CD1c-positive myeloid dendritic cell (primary cell): ENCODE data around the gene TIE1.

ENCODE experiments used
- DNase-seq: peaks from one replicate; pipeline ENCODE4 v3.0.0-alpha.2; 2016; ENCODE audit errors: extremely low spot score

TIE1 gene

DNA sequence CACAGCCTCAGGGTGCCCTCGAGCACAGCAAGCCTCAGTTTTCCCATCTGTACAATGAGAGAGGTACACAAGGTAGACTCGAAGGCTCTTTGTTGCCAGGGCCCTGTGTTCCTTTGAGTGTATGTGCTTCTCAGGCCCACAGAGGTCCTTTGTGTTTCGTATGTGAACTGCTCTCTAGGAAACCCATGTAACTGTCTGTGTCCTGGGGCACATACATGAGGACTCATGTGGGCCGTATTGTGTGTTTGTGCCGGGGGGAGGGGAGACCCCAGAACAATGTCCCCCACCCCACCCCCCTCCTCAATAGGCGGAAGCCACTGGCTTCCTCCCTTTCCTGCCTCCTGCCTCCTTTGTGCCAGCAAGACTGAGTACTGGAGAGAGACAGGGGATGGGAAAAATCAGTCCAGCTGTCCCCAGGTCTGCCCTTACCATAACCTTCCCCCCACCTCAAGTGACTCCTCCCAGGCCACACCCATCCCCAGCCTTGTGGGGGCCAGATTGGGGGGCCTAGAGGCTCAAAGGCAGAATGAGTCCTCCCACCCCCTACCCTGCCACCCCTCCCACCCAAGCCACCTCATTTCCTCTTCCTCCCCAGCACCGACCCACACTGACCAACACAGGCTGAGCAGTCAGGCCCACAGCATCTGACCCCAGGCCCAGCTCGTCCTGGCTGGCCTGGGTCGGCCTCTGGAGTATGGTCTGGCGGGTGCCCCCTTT is at the start of gene TIE1:
Gene TIE1 (plus strand): TSS at position 605 of the 717 bp plus-strand sequence. CDS start 90 bp downstream, at position 695.
- no peak for DNase-seq

- DNase-seq, result no peak
These were observed 49.8 kb upstream of the TIE1 start for GRCh38 chr1:43251024-43251423.

- DNase-seq, result no peak
These were observed 48.6 kb upstream of the TIE1 start for GRCh38 chr1:43252225-43252624.

- DNase-seq, result no peak
These were observed 47.6 kb upstream of the TIE1 start for GRCh38 chr1:43253173-43253572.

DNA sequence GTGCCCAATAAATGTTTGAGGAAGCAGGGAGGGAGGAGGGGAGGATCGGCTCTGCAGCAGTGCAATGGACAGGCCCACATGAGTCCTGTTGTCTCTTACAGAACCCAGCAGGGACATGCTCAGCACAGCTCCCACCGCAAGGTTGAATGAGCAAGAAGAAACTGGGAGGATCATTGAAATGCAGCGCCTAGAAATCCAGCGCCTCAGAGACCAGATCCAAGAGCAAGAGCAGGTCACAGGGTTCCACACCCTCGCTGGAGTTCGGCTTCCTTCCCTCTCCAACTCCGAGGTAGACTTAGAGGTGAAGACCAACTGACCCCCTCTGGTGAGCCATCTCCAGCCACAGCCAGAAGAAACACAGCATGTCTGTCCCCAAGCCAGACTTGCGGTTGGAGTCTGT is 46.9 kb upstream of the TIE1 start:
- no peak for DNase-seq

DNA sequence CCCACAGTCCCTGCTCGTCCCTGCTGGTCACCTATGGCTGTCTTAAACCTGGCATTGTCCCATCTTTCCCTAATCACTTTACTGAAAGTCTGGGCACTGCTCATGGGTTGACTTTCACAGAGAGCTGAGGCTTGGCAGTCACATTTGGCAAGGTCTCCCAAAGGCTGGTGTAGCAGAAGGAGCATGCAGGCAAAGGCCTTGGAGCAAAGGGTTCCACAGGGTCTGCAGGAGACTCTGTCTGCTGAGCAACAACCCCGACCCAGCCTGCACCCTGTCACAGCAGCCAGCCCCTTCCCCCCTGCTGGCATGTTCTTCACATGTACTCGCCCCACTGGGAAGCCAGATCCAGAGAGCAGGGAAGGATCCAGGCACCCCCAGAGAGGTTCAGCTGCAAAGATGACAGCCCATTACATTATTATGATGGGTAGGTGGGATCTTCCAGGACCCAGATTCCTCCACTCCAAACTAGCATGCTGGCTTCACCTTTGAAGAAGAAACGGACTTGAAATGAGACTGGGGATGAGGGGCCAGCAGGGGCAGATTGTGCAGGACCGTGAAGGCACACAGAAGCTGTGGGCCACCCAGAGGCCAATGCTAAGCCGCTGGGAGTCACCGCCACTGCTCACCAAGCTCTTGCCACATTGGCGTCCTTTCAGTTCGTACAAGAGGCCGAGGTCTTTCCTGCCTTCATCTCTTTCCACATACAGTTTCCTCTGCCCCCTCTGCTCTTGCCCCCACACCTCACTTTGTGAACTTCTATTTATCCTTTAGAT is 45.2 kb upstream of the TIE1 start:
- no peak for DNase-seq

GRCh38 chr1:43256675-43257570 is 43.9 kb upstream of the TIE1 start:
- no peak for DNase-seq

DNA sequence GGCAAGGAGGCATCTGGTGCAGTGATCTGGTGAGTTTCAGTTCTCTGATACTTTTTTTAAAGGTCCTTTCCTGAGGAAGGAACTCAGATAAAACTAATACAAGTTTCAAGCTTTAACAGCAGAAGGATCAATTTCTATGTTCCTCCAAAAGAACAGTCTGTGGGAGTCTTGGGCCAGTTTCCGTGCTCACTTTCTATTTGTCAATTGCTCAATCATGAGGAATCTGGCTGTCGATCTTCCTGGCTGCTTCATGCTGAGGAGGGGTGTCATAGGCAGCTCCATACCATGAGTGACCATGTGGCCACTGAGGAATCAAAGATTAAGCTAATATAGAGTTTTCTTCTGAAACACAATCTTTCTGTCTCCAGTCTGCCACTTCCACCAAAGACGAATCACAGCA is 42.4 kb upstream of the TIE1 start:
- no peak for DNase-seq

DNA sequence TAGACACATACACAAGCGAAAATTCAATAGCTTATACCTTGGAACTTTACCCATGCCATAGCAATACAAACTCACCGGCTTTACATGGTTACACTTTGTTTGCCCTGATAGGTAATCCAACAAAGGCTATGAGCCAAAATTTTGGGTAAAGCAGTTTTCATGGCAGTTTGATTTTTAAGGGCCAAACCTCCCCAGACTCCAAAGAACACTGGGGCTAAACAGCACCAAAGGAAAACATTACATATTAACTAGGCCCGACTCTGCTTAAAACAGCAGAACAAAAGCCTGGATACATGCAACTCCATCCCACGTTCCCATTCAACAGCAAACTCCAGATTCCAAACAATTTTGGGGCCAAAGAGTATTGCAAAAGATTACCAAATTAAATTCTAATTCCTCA is 35.4 kb upstream of the TIE1 start:
- no peak for DNase-seq

DNA sequence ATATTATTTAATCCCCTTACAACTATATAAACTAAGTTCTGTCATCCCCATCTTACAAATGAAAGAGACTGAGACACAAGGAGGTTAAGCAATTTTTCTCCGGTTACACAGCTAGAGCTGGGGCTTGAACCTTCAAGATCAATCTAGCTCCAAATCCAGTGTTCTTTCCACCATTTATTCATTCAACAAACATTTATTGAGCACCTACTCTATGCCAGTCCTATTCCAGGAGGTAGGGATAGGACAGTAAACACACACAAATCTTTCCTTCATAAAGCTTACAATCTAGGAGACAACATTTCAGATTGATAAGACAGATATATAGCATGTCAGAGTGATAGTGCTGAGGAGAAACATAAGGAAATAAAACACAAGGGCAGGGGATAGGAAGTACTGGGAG is 33.9 kb upstream of the TIE1 start:
- DNase-seq, result no peak

- DNase-seq, result no peak
These were observed 33.4 kb upstream of the TIE1 start for GRCh38 chr1:43267291-43267805.

DNA sequence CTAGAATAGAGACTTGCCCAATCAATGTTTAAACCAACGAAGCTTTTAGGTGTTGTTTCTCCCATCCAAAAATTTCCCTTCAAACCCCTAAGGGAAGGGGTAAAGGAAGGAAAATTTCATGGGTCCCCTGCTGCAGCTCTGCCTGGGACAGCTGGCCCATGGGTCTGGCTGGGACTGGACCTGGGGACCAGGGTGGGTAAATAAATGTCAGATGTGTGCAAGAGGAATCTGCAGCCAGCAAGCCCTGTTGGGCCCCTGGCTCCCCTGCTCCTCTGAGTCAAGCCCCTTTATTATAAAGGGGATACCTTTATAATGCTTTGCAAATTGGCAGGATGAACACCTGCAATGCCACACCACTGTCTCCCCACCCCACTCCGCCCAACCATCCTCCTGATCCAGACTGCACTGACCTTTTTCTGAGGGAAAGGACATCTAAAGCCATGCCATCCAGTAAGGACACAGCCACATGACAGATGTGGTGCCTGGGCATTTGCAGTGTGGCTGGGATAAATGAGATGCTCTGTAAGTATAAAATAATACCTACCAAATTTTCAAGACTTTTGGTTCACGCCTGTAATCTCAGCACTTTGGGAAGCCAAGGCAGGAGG is 32.9 kb upstream of the TIE1 start:
- no peak for DNase-seq

DNA sequence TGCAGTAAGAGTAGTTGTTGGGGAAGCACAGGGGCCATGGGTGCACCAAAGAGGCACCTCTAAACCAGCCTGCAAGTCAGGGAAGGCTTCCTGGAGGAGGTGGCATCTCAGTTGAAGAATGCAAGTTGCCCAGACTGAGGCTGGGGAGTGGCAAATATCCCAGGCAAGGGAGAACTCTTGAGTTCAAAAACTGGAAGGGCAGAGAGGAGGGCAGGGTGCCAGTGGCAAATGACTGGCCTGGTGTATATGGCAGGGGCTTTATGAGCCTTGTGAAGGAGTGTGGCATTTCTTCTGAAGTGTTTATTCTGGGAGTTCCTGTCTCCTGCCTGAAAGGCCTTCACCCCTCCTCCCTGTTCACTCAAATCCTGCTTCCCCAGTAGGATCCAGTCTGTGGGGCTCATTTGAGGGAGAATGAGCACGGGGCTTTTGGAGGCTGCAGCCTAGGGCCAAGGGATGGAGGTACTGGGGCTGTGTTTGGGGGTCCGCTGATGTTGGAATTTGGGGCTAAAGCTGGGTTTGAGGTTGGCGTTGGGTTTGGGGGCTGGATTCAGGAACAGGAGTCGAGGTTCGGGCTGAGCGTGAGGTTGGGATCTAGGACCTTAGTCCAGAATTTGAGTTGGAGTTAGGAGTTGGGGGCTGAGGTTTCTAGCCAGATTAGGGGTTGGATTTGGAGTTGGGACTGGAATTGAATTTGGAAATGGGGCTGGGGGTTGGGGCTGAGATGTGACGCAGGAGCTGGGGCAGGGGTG is 31.0 kb upstream of the TIE1 start, which contains the start of gene TMEM125:
Gene TMEM125 (plus strand): TSS at position 357 of the 749 bp plus-strand sequence. CDS start 2,740 bp downstream, outside the sequence.
- DNase-seq, result no peak

GRCh38 chr1:43270421-43271095 is 30.2 kb upstream of the TIE1 start:
- no peak for DNase-seq

DNA sequence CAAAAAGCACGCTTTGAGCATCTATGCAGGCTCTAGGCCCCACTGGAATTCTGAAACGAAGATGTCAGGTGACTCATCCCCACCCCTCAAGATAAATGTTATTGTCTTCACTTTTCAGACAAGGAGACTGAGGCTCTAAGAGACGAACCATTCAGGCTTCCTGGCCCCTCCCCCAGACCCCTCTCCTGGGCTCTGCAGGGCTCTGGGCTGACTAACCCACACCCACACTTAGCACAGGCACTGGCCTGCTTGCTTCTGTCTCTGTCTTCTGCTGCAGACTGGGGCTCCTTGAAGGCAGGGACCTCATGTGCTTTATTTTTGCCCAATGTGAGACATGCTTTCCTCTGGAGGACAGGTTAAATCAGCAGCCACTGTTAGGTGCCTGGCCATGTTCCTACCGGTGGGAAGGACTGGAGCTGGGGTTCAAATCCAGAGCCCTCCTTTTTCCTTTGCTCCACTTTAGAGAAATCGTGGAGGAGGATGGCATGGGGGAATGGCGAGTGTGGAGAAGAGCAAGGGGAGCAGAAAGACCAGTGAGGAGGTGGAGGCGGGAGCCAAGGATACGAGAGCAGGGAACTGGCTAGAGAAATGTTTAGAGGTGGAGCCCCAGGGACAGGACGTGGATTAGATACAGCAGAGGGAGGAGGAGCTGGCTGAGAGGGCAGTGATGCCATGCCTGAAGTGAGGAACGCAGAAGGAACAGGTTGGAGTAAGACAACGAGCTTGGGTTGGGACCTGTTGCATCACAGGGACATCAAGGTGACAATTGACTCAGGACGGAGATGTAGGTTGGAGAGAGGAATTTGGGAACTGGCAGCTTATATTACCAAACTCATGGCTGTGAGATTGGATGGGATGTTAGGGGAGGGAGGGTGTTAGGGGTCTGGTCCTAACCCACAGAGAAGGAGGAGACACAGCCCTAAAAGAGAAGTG is 29.3 kb upstream of the TIE1 start:
- DNase-seq, result no peak

GRCh38 chr1:43272161-43272560 is 28.6 kb upstream of the TIE1 start:
- DNase-seq, result no peak

DNA sequence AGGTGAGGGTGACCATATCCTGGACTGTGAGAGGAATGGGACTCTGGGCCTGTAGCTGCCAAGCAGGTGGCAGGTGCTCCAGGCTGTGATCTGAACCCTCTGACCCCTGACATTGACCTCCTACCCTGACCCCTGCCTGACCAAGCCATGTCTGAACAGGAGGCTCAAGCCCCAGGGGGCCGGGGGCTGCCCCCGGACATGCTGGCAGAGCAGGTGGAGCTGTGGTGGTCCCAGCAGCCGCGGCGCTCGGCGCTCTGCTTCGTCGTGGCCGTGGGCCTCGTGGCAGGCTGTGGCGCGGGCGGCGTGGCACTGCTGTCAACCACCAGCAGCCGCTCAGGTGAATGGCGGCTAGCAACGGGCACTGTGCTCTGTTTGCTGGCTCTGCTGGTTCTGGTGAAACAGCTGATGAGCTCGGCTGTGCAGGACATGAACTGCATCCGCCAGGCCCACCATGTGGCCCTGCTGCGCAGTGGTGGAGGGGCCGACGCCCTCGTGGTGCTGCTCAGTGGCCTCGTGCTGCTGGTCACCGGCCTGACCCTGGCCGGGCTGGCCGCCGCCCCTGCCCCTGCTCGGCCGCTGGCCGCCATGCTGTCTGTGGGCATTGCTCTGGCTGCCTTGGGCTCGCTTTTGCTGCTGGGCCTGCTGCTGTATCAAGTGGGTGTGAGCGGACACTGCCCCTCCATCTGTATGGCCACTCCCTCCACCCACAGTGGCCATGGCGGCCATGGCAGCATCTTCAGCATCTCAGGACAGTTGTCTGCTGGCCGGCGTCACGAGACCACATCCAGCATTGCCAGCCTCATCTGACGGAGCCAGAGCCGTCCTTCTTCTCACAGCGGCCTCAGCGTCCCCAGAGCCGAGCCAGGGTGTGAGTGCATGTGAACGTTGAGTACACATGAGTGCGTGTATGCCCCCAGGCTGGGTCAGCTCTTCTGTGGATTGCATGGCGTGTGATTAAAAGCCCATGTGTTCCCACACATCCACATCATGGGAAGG is 27.9 kb upstream of the TIE1 start:
- no peak for DNase-seq

GRCh38 chr1:43273708-43274107 is 27.1 kb upstream of the TIE1 start:
- DNase-seq, result no peak
